ENCODE data around the gene PLCG2.

Gene PLCG2

DNA sequence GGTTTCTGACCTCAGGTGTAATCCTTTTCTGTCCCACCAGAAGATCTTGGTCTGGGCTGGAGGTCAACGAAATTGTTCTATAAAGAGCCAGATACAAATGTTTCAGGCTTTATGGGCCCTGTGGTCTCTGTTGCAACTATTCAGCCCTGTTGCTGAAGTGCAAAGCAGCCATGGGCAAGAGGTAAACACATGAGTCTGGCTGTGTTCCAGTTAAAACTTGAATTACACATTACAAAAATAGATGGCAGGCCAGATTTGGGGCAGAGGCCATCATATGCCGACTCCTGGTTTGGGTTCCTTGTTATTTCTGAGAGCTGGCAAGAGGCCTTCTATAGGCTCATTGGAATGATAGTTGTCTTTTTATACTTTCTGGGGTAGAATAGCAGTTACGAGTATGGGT is 117.8 kb downstream of the PLCG2 start:
- Mint-ChIP-seq H3K27ac (no peak overlapping the region), H3K36me3 (ENCODE audit: low read depth) (no peaks in the 10 kb centered on the region), H3K4me3 (no peak overlapping the region)

GRCh38 chr16:81899601-81900000 is 120.5 kb downstream of the PLCG2 start:
- Mint-ChIP-seq H3K4me3 (no peak overlapping the region), H3K9me3 (no peaks in the 10 kb centered on the region), H3K4me1 (ENCODE audit: low read depth) (no peaks in the 10 kb centered on the region)

More for the DNA sequence above, 117.8 kb downstream of the PLCG2 start:
- no peaks in the 10 kb centered on the region for H3K27me3 Mint-ChIP-seq (ENCODE audit: low read depth)
- no peaks in the 10 kb centered on the region for H3K4me1 Mint-ChIP-seq (ENCODE audit: low read depth)
- H3K9me3 Mint-ChIP-seq, result no peaks in the 10 kb centered on the region

DNA sequence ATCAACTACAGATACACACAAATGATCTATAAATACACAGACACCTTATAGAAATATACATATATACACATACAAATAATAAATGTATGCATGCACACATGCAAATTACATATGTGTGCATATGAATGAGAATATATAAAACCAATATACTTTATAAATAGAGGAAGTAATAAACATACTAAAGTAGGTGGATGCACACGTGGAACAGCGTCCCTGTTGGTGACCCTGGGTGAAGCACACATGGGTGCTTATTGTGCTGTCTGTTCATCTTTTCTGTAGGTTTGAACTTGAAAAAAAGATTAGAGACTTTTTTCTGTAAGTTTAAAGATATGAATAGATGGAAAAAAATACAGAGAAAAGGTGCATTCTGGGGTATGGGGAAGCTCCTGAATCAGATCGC is 120.9 kb downstream of the PLCG2 start:
- Mint-ChIP-seq H3K36me3 (ENCODE audit: low read depth) (peaks cover 2% of the 10 kb centered on the region), H3K27me3 (ENCODE audit: low read depth) (no peaks in the 10 kb centered on the region), H3K4me3 (no peak overlapping the region), H3K27ac (no peak overlapping the region), H3K4me1 (ENCODE audit: low read depth) (no peaks in the 10 kb centered on the region), H3K9me3 (no peaks in the 10 kb centered on the region)

More at GRCh38 chr16:81899601-81900000, 120.5 kb downstream of the PLCG2 start:
- H3K27me3 Mint-ChIP-seq (ENCODE audit: low read depth), result no peaks in the 10 kb centered on the region
- no peak overlapping the region for H3K27ac Mint-ChIP-seq
- H3K36me3 Mint-ChIP-seq (ENCODE audit: low read depth), result peaks cover 2% of the 10 kb centered on the region

GRCh38 chr16:81900456-81900855 is 121.4 kb downstream of the PLCG2 start:
- Mint-ChIP-seq H3K27me3 (ENCODE audit: low read depth) (no peaks in the 10 kb centered on the region), H3K4me3 (no peak overlapping the region), H3K9me3 (no peaks in the 10 kb centered on the region), H3K27ac (no peak overlapping the region), H3K4me1 (ENCODE audit: low read depth) (no peaks in the 10 kb centered on the region), H3K36me3 (ENCODE audit: low read depth) (peaks cover 2% of the 10 kb centered on the region)

GRCh38 chr16:81901484-81901883 is 122.4 kb downstream of the PLCG2 start:
- Mint-ChIP-seq H3K27ac (no peak overlapping the region), H3K27me3 (ENCODE audit: low read depth) (no peaks in the 10 kb centered on the region), H3K4me1 (ENCODE audit: low read depth) (no peaks in the 10 kb centered on the region), H3K4me3 (no peak overlapping the region), H3K9me3 (no peaks in the 10 kb centered on the region), H3K36me3 (ENCODE audit: low read depth) (peaks cover 2% of the 10 kb centered on the region)

DNA sequence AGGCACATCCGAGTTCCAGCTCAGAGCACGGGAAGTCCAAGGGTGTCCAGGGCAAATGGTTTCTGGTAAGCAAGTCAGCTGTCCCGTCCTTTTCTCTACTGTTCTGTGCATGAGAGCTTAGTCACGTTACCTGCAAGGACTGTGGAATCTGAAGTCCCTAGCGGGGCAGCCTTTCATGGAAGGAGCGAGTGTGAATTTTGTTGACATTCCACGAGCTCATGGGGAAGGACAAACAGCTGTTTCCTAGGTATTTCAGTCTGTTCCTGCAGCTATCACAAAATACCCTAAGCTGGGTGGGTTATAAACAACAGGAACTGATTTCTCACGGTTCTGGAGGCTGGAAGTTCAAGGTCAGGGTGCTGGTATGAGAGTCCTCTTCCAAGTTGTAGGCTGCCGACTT is 122.9 kb downstream of the PLCG2 start:
- no peak overlapping the region for H3K27ac Mint-ChIP-seq
- no peaks in the 10 kb centered on the region for H3K4me1 Mint-ChIP-seq (ENCODE audit: low read depth)
- no peaks in the 10 kb centered on the region for H3K9me3 Mint-ChIP-seq
- no peak overlapping the region for H3K4me3 Mint-ChIP-seq
- H3K27me3 Mint-ChIP-seq (ENCODE audit: low read depth), result no peaks in the 10 kb centered on the region
- H3K36me3 Mint-ChIP-seq (ENCODE audit: low read depth), result peaks cover 2% of the 10 kb centered on the region

- no peak overlapping the region for H3K4me3 Mint-ChIP-seq
- no peaks in the 10 kb centered on the region for H3K4me1 Mint-ChIP-seq (ENCODE audit: low read depth)
- no peak overlapping the region for H3K27ac Mint-ChIP-seq
- H3K27me3 Mint-ChIP-seq (ENCODE audit: low read depth), result no peaks in the 10 kb centered on the region
- no peaks in the 10 kb centered on the region for H3K9me3 Mint-ChIP-seq
- H3K36me3 Mint-ChIP-seq (ENCODE audit: low read depth), result peaks cover 2% of the 10 kb centered on the region
Observed at GRCh38 chr16:81904320-81904719, 125.2 kb downstream of the PLCG2 start.

GRCh38 chr16:81905277-81905676 is 126.2 kb downstream of the PLCG2 start:
- Mint-ChIP-seq H3K4me1 (ENCODE audit: low read depth) (no peaks in the 10 kb centered on the region), H3K27me3 (ENCODE audit: low read depth) (no peaks in the 10 kb centered on the region), H3K36me3 (ENCODE audit: low read depth) (peaks cover 2% of the 10 kb centered on the region), H3K9me3 (no peaks in the 10 kb centered on the region), H3K27ac (no peak overlapping the region), H3K4me3 (no peak overlapping the region)

DNA sequence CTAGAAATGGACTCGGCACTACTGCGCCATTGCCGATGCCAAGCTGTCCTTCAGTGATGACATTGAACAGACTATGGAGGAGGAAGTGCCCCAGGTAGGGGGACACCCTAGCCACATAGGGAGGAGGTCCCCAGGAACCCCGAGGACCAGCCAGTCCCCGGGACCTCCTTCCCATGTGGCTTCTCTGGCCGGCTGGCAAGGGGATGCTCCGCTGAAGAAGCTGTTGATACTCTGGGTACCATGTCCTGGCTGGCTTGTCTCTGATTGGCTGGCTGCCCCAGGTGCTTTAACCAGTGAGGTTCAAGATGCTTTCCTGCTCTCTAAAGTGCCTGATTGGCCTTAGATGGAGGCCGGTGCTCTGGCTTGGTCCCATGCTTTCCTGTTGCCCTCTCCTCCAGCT is 128.6 kb downstream of the PLCG2 start:
- H3K27ac Mint-ChIP-seq, result no peak overlapping the region

DNA sequence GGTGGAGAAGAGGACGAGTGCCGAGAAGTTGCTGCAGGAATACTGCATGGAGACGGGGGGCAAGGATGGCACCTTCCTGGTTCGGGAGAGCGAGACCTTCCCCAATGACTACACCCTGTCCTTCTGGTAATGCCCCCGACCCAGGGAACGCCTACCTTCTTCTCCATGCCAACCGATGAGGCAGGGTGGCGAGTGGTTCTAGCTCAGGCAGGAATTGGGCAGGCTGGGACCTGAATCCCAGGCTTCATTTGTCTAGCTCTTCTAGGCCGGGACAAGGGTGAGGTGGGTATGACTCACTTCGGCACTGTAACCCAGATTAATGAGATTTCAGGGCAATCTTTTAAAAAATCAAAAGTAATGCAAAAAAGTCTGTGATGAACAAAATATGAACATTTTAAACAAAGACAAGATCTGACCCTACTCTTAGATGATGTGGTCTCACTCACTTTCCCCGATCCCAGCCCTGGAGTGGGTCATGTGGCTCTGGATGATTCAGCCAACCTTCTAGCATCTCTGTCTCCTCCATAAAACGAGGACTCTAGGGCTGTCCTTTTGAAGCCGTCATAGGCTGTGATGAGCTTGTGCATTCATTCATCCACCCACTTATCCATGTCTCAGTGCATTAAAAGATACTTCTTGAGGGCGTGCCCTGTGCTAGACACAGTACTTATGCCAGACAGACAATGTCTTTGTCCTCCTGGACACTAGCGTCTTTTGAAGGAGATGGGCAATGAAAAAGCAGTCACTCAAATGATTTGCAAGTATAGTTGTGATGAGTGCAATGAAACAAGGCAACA is 129.6 kb downstream of the PLCG2 start:
- peaks cover 2% of the 10 kb centered on the region for H3K36me3 Mint-ChIP-seq (ENCODE audit: low read depth)
- H3K9me3 Mint-ChIP-seq, result no peaks in the 10 kb centered on the region
- H3K27me3 Mint-ChIP-seq (ENCODE audit: low read depth), result no peaks in the 10 kb centered on the region
- no peaks in the 10 kb centered on the region for H3K4me1 Mint-ChIP-seq (ENCODE audit: low read depth)
- no peak overlapping the region for H3K27ac Mint-ChIP-seq
- H3K4me3 Mint-ChIP-seq, result no peak overlapping the region

More for the DNA sequence above, 128.6 kb downstream of the PLCG2 start:
- no peaks in the 10 kb centered on the region for H3K4me1 Mint-ChIP-seq (ENCODE audit: low read depth)
- H3K4me3 Mint-ChIP-seq, result no peak overlapping the region
- H3K9me3 Mint-ChIP-seq, result no peaks in the 10 kb centered on the region
- H3K27me3 Mint-ChIP-seq (ENCODE audit: low read depth), result no peaks in the 10 kb centered on the region
- H3K36me3 Mint-ChIP-seq (ENCODE audit: low read depth), result peaks cover 2% of the 10 kb centered on the region

DNA sequence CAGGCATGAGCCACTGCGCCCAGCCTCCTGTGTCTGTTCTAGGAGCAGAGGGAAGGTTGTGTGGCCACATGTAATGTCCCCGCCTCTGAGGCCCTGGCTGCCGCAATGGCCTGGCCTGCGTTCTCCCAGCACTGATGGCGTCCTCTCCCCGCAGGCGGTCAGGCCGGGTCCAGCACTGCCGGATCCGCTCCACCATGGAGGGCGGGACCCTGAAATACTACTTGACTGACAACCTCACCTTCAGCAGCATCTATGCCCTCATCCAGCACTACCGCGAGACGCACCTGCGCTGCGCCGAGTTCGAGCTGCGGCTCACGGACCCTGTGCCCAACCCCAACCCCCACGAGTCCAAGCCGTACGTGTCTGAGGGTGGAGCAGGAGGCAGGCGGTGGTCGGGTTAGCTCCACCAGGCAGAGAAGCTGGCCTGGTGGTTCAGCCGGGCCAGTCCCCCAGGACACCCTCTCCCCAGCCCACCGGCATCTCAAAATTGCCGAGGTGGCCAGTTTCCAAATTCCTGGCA is 131.3 kb downstream of the PLCG2 start:
- Mint-ChIP-seq H3K4me1 (ENCODE audit: low read depth) (no peaks in the 10 kb centered on the region), H3K27me3 (ENCODE audit: low read depth) (no peaks in the 10 kb centered on the region), H3K4me3 (no peak overlapping the region), H3K27ac (no peak overlapping the region), H3K36me3 (ENCODE audit: low read depth) (no peaks in the 10 kb centered on the region), H3K9me3 (no peaks in the 10 kb centered on the region)

DNA sequence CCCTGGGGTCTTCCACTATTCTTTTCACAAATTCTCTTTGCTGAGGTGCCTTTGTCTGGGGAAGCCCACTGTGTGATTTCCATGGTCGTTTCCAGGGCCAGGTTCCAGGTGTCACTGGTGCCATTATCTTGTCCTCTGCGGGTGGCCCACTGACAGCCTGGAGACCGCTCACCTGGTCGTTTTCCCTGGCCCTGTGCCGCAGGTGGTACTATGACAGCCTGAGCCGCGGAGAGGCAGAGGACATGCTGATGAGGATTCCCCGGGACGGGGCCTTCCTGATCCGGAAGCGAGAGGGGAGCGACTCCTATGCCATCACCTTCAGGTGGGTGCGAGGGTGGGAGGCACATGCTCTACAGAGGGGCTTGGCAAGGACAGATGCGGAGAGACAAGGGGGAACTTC is 133.3 kb downstream of the PLCG2 start:
- H3K4me1 Mint-ChIP-seq (ENCODE audit: low read depth), result no peaks in the 10 kb centered on the region
- no peaks in the 10 kb centered on the region for H3K9me3 Mint-ChIP-seq
- H3K36me3 Mint-ChIP-seq (ENCODE audit: low read depth), result no peaks in the 10 kb centered on the region
- H3K4me3 Mint-ChIP-seq, result no peak overlapping the region
- H3K27me3 Mint-ChIP-seq (ENCODE audit: low read depth), result no peaks in the 10 kb centered on the region
- H3K27ac Mint-ChIP-seq, result no peak overlapping the region

DNA sequence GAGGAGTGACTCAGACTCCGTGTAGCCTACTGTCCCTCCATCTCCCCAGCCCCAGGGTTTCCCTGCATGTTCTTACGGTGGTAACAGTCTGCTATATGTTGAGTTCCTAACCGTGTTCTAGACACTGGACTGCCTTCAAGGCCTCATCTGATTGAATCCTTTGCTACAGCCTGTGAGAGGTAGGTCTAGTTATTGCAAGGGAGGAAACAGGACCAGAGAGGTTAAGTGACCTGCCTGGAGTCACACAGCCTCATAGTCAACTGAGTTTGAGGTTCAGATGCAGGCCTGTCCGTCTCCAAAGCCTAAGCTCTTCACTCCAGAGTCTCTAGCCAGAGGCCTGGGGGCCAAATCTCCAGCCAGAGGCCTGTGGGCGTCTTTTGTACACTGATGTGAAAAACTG is 134.1 kb downstream of the PLCG2 start:
- Mint-ChIP-seq H3K9me3 (no peaks in the 10 kb centered on the region), H3K4me3 (no peak overlapping the region), H3K4me1 (ENCODE audit: low read depth) (no peaks in the 10 kb centered on the region), H3K36me3 (ENCODE audit: low read depth) (no peaks in the 10 kb centered on the region), H3K27ac (no peak overlapping the region), H3K27me3 (ENCODE audit: low read depth) (no peaks in the 10 kb centered on the region)

- H3K4me1 Mint-ChIP-seq (ENCODE audit: low read depth), result no peaks in the 10 kb centered on the region
- no peaks in the 10 kb centered on the region for H3K9me3 Mint-ChIP-seq
- no peak overlapping the region for H3K27ac Mint-ChIP-seq
- no peak overlapping the region for H3K4me3 Mint-ChIP-seq
- no peaks in the 10 kb centered on the region for H3K27me3 Mint-ChIP-seq (ENCODE audit: low read depth)
- peaks cover 2% of the 10 kb centered on the region for H3K36me3 Mint-ChIP-seq (ENCODE audit: low read depth)
Observed at GRCh38 chr16:81917375-81917774, 138.3 kb downstream of the PLCG2 start.

- peaks cover 2% of the 10 kb centered on the region for H3K36me3 Mint-ChIP-seq (ENCODE audit: low read depth)
- H3K27me3 Mint-ChIP-seq (ENCODE audit: low read depth), result no peaks in the 10 kb centered on the region
- H3K27ac Mint-ChIP-seq, result no peak overlapping the region
- H3K4me3 Mint-ChIP-seq, result no peak overlapping the region
- H3K4me1 Mint-ChIP-seq (ENCODE audit: low read depth), result no peaks in the 10 kb centered on the region
- no peaks in the 10 kb centered on the region for H3K9me3 Mint-ChIP-seq
Observed at GRCh38 chr16:81918927-81919326, 139.8 kb downstream of the PLCG2 start.
